Endothelial cell of umbilical vein (primary cell): ENCODE results near the gene UNC13D. TPM values are rescaled to one million over a fixed set of nuclear protein-coding genes. Genes with fewer than 3 reads are reported as not detected.
"Not testable (repeated sequence)": the region's sequence is repeated elsewhere in the genome, so short reads cannot be mapped to it uniquely, and the experiment has no call there.

Source experiments
- BruUV-seq: library from RNA; stranded (reverse); fragments of 400-500 nt; replicated peaks from 2 replicates; lab custom pipeline; 2021; lab: Mats Ljungman, UMichigan
- CTCF ChIA-PET: fragments of 300-600, 350-600 bp; sonication (Branson Sonifier 250); formaldehyde crosslinking; loops from one replicate; lab custom pipeline; 2021; ENCODE audit warnings: antibody characterized with exemption, inconsistent platforms; lab: Charles Lee
- POLR2A ChIA-PET: fragments of 300-600, 350-600 bp; sonication (Branson Sonifier 250); formaldehyde crosslinking; loops from one replicate; lab custom pipeline; 2021; ENCODE audit warnings: antibody characterized with exemption, inconsistent platforms; lab: Charles Lee
- DNase-seq: peaks from one replicate; pipeline ENCODE4 v3.0.0-alpha.2; 2011; ENCODE audit warnings: low read depth, low spot score
- FAIRE-seq: peaks from 2 replicates; lab custom pipeline; 2011; peaks lifted over from hg19 to GRCh38; lab: Jason Lieb, UNC
- H2AFZ ChIP-seq: 2 replicates; pipeline ENCODE4 v1.6.0; 2012; ENCODE audit warnings: low read depth, low read length, control low read depth, inconsistent platforms
- H3K27ac ChIP-seq: 2 replicates; pipeline ENCODE4 v1.5.1; 2011; ENCODE audit warnings: low read depth, mild to moderate bottlenecking, control low read depth, low read length, moderate library complexity; ENCODE audit not compliant: insufficient read depth
- H3K27me3 ChIP-seq, 2 experiments: 2 replicates each; pipeline versions ENCODE4 v1.6.0 to v1.6.1; 2011; ENCODE audit warnings: low read length in 2 of 2, mixed read lengths in 1 of 2; ENCODE audit not compliant: control insufficient read depth in 2 of 2, insufficient read depth in 2 of 2
- H3K36me3 ChIP-seq, 2 experiments: 2 replicates in 1 of 2; 3 replicates in 1 of 2; pipeline ENCODE4 v1.5.1; 2011; ENCODE audit warnings: low read length in 2 of 2, mild to moderate bottlenecking in 1 of 2, moderate library complexity in 1 of 2; ENCODE audit not compliant: control insufficient read depth in 2 of 2, insufficient read depth in 2 of 2; ENCODE audit errors: extremely low read depth in 1 of 2
- H3K4me1 ChIP-seq: 3 replicates; pipeline ENCODE4 v1.5.1; 2011; ENCODE audit warnings: mild to moderate bottlenecking, low read length; ENCODE audit not compliant: control insufficient read depth, insufficient read depth; ENCODE audit errors: extremely low read depth
- H3K4me2 ChIP-seq: 2 replicates; pipeline ENCODE4 v1.6.1; 2011; ENCODE audit warnings: low read length, control low read depth, mixed read lengths; ENCODE audit not compliant: insufficient read depth
- H3K4me3 ChIP-seq, 3 experiments: fragments of 200-600 bp in 1 of 3; sonication (generic), shearing (Covaris generic) in 1 of 3; replicated peaks in 1 of 3; 2 replicates each; pipeline ENCODE4 v1.5.1; 2011 to 2016; ENCODE audit warnings: control low read depth in 3 of 3, low read length in 3 of 3, mild to moderate bottlenecking in 2 of 3, inconsistent platforms in 1 of 3, low read depth in 1 of 3, moderate library complexity in 1 of 3; ENCODE audit not compliant: insufficient read depth in 1 of 3
- H3K79me2 ChIP-seq: 2 replicates; pipeline ENCODE4 v1.6.0; 2012; ENCODE audit warnings: low read length, inconsistent platforms; ENCODE audit not compliant: control insufficient read depth, insufficient read depth
- H3K9ac ChIP-seq: replicated peaks from 2 replicates; pipeline ENCODE3; 2011; ENCODE audit warnings: low read length, control low read depth; ENCODE audit not compliant: insufficient read depth; ENCODE audit errors: extremely low read depth
- H3K9me1 ChIP-seq: replicated peaks from 3 replicates; pipeline ENCODE4 v1.6.0; 2011; ENCODE audit warnings: mild to moderate bottlenecking, low read length; ENCODE audit not compliant: control insufficient read depth, insufficient read depth; ENCODE audit errors: extremely low read depth
- H3K9me3 ChIP-seq: replicated peaks from 2 replicates; pipeline ENCODE4 v1.5.1; 2012; ENCODE audit warnings: low read length, inconsistent platforms; ENCODE audit not compliant: control insufficient read depth, insufficient read depth
- H4K20me1 ChIP-seq: replicated peaks from 2 replicates; pipeline ENCODE3; 2011; ENCODE audit warnings: mild to moderate bottlenecking, low read length; ENCODE audit not compliant: control insufficient read depth, insufficient read depth; ENCODE audit errors: extremely low read depth
- CTCF ChIP-seq, 2 donors: IDR thresholded peaks; 1 replicate in 1 of 2; 2 replicates in 1 of 2; pipeline ENCODE4 v1.5.1; 2011; ENCODE audit warnings: low read length in 2 of 2, mild to moderate bottlenecking in 2 of 2, moderate library complexity in 2 of 2, control low read depth in 1 of 2, inconsistent platforms in 1 of 2, low read depth in 1 of 2; ENCODE audit not compliant: insufficient read depth in 1 of 2; ENCODE audit errors: extremely low read depth in 1 of 2
- EZH2 ChIP-seq: IDR thresholded peaks from 2 replicates; pipeline ENCODE4 v1.6.1; 2012; ENCODE audit warnings: borderline replicate concordance, low read depth, mild to moderate bottlenecking, moderate library complexity, low read length, inconsistent platforms; ENCODE audit not compliant: severe bottlenecking
- FOS ChIP-seq: IDR thresholded peaks from 2 replicates; pipeline ENCODE4 v1.6.1; 2011; ENCODE audit warnings: mild to moderate bottlenecking, low read length, moderate library complexity, borderline replicate concordance; ENCODE audit not compliant: insufficient read depth
- GATA2 ChIP-seq: IDR thresholded peaks from 2 replicates; pipeline ENCODE4 v1.7.0; 2011; ENCODE audit warnings: low read depth, mild to moderate bottlenecking, moderate library complexity, mixed read lengths, low read length; ENCODE audit not compliant: insufficient read length, insufficient read depth
- JUN ChIP-seq: IDR thresholded peaks from 2 replicates; pipeline ENCODE4 v1.6.1; 2011; ENCODE audit warnings: borderline replicate concordance, low read depth; ENCODE audit not compliant: insufficient read length, insufficient read depth
- MAX ChIP-seq: IDR thresholded peaks from 2 replicates; pipeline ENCODE4 v1.6.1; 2011; ENCODE audit not compliant: insufficient read depth, insufficient read length
- MYC ChIP-seq: IDR thresholded peaks from one replicate; pipeline ENCODE4 v1.6.1; 2011; ENCODE audit warnings: mild to moderate bottlenecking, low read depth, low read length
- POLR2A ChIP-seq: IDR thresholded peaks from 2 replicates; pipeline ENCODE4 v1.6.1; 2012; ENCODE audit warnings: low read depth, mild to moderate bottlenecking, control low read depth, low read length
- POLR2AphosphoS5 ChIP-seq: IDR thresholded peaks from 2 replicates; pipeline ENCODE4 v1.6.1; 2012; ENCODE audit warnings: low read depth, mild to moderate bottlenecking, control low read depth, low read length, moderate library complexity; ENCODE audit not compliant: insufficient read depth
- dilution Hi-C: fragments of 300-500 bp; cut with MboI; formaldehyde crosslinking; loops from one replicate; pipeline ENCODE4 v1.15.0; 2019; ENCODE audit warnings: low sequenced_read_pairs; ENCODE audit not compliant: extremely low pct_ligation_motif_present
- intact Hi-C: fragments of 100-400 bp; cut with micrococcal nuclease; formaldehyde crosslinking; loops from one replicate; pipeline ENCODE4 v1.10.0; 2022
- polyA plus RNA-seq, 4 experiments: library from polyadenylated mRNA; depleted of rRNA in 3 of 4; stranded (reverse) in 3 of 4; unstranded in 1 of 4; fragments of >200 nt; gene quantifications; 2 replicates each; pipeline versions ENCODE4 v1.2.1 to v1.2.3, GENCODE V29; 2011 to 2012; ENCODE audit warnings: missing spikeins in 1 of 4
- total RNA-seq: library from RNA; stranded (reverse); gene quantifications from 2 replicates; pipeline ENCODE4 v1.2.3, GENCODE V29; 2021

Gene UNC13D
- total and polyA plus RNA-seq, 2 donors (not counting 3 experiments of a cell fraction or from before 2014, with no cell fraction given): 6.9 to 14.9 TPM

DNA sequence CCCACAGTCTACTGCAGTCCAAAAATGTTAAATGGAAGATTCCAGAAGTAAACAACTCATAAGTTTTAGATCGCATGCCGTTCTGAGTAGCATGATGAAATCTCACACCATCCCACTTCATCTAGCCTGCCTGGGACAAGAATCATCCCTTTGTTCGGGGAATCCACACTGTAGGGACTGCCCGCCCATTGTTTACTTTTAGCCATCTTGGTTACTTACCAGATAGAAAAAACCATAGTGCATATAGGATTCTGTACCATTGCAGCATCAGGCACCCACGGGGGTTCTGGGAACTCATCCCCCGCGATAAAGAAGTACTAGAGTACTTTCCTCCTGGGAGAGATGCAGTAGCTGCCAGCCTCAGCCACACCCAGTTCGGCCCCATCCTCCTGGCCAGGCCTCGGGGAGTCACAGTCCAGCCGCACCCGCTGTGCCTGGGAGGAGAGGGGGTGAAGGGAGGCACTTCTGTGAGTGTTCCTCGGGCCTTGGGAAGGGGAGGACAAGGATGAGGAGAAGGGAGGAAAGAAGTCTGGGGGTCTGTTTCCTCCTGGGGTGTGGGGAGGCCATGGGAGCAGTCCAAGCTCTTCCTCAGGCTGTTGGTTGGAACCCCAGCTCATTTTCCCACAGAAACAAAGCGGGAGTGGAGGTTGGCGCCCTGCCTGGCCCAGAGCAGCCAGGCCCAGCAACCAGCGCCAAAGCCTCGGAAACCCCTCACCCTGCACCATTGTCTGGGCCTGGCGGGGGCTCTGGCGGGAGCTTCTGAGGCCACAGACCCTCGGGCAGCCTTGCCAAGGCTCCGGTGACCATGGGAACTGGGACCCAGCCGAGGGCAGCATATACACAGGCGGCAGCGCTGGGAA lies 25.3 kb upstream of the UNC13D start:
- Histone ChIP-seq H3K27me3 (no peaks in the 10 kb centered on the region), H3K4me2 (no peak overlapping the region), H3K9ac (peak overlapping the region; percentile 35), H3K4me1 (peaks cover 24% of the 10 kb centered on the region), H4K20me1 (no peaks in the 10 kb centered on the region), H3K9me3 (no peaks in the 10 kb centered on the region), H3K79me2 (no peaks in the 10 kb centered on the region), H3K9me1 (no peaks in the 10 kb centered on the region), H3K36me3 (peaks cover 0 to 8% of the 10 kb centered on the region in 2 experiments), H2AFZ (peak overlapping the region; percentile 94), H3K27ac (peak overlapping the region; percentile 33), H3K4me3 (no peak overlapping the region)
- peak; percentile 86 for DNase-seq
- FAIRE-seq: no peak
- intact Hi-C loops: no loop called here
- POLR2A ChIA-PET: interaction anchor here (1.7 kb wide), 1 partner anchor 11 kb away, joined by 5 read pairs; no protein-coding TSS in a partner anchor
- CTCF ChIA-PET: interaction anchor here (1.8 to 10.3 kb wide), 2 partner anchors 11 to 27 kb away, joined by 4 to 241 read pairs; partner anchors contain the start of genes TRIM65 and WBP2
- BruUV-seq: no TSS peak
- TF ChIP-seq POLR2AphosphoS5: no peak
- TF ChIP-seq EZH2: no peak
- no peak for TF ChIP-seq MYC
- TF ChIP-seq MAX: no peak
- no peak for TF ChIP-seq FOS
- no peak for TF ChIP-seq JUN
- TF ChIP-seq CTCF (IDR thresholded peaks at IDR 0.05; ENCODE audit: extremely low read depth in 1 of 2, insufficient read depth in 1 of 2, low read depth in 1 of 2, low read length in 2 of 2): no peak
- no peak for TF ChIP-seq POLR2A
- TF ChIP-seq GATA2: no peak
- dilution Hi-C loops: no loop called here

DNA sequence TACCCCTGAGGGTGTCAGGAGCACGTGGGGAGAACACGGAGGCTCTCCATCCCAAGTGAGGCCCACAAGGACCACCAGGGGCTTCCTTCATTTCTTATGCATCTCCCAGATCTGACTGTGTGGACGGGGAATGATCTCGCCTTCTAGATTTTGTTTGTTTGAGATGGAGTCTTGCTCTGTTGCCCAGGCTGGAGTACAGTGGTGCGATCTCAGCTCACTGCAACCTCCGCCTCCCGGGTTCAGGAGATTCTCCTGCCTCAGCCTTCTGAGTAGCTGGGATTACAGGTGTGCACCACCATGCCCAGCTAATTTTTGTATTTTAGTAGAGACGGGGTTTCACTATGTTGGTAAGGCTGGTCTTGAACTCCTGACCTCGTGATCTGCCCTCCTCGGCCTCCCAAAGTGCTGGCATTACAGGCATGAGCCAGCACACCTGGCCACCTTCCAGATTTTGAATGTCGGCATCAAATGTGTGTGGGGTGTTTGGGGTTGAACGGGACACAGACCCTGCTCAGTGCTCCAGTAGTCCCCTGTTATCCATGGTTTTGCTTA lies 24.6 kb upstream of the UNC13D start:
- H3K9me3 ChIP-seq, DNase-seq, H4K20me1 ChIP-seq, intact Hi-C loops, H3K9me1 ChIP-seq, H3K27ac ChIP-seq, H3K4me3 ChIP-seq, BruUV-seq, dilution Hi-C loops, H3K36me3 ChIP-seq, H3K9ac ChIP-seq, H3K27me3 ChIP-seq, FAIRE-seq, H3K79me2 ChIP-seq, H3K4me2 ChIP-seq: not testable (repeated sequence)
- Histone ChIP-seq H2AFZ (peak overlapping the region; percentile 94), H3K4me1 (peaks cover 22% of the 10 kb centered on the region)
- ChIA-PET POLR2A (interaction anchor here (1.7 kb wide), 1 partner anchor 10 kb away, joined by 5 read pairs; no protein-coding TSS in a partner anchor), CTCF (interaction anchor here (1.8 kb wide), 1 partner anchor 28 kb away, joined by 4 read pairs; the partner anchor contains the start of gene TRIM65)
